HepG2 (cell line): ENCODE measurements around the gene SLC22A23. TPM values are rescaled to one million over a fixed set of nuclear protein-coding genes. Genes with fewer than 3 reads are reported as not detected.

Experiments
- ARHGAP35 ChIP-seq: sonication (generic); formaldehyde crosslinking; IDR thresholded peaks from 2 replicates; pipeline ENCODE4 v1.9.0; 2022; ENCODE audit warnings: mild to moderate bottlenecking, inconsistent platforms, moderate library complexity, missing genetic modification reagents, borderline replicate concordance
- FLYWCH1 ChIP-seq: sonication (generic); formaldehyde crosslinking; IDR thresholded peaks from 2 replicates; pipeline ENCODE4 v1.8.1; 2023; ENCODE audit warnings: mild to moderate bottlenecking, missing genetic modification reagents
- HDAC2 ChIP-seq: sonication (generic); formaldehyde crosslinking; IDR thresholded peaks from 2 replicates; pipeline ENCODE4 v1.4.0; 2020; ENCODE audit warnings: missing genetic modification reagents
- HOXA3 ChIP-seq: sonication (generic); formaldehyde crosslinking; IDR thresholded peaks from 2 replicates; pipeline ENCODE4 v1.5.0; 2020; ENCODE audit warnings: missing genetic modification reagents
- KDM2A ChIP-seq: sonication (generic); formaldehyde crosslinking; IDR thresholded peaks from 2 replicates; pipeline ENCODE4 v1.4.0; 2020; ENCODE audit warnings: low read depth, missing genetic modification reagents, borderline replicate concordance
- MIER2 ChIP-seq: IDR thresholded peaks from 2 replicates; pipeline ENCODE4 v1.6.1; 2016; ENCODE audit warnings: missing biosample characterization, missing genetic modification reagents
- MTF1 ChIP-seq: sonication (generic); formaldehyde crosslinking; IDR thresholded peaks from 2 replicates; pipeline ENCODE4 v1.5.0; 2020; ENCODE audit warnings: missing genetic modification reagents
- REL ChIP-seq: sonication (generic); formaldehyde crosslinking; conservative IDR thresholded peaks from 2 replicates; pipeline ENCODE4 v1.8.0; 2022; ENCODE audit warnings: mild to moderate bottlenecking, missing genetic modification reagents, moderate library complexity
- SIX4 ChIP-seq: sonication (generic); formaldehyde crosslinking; IDR thresholded peaks from 2 replicates; pipeline ENCODE4 v1.4.0; 2020; ENCODE audit warnings: missing genetic modification reagents
- TCF7 ChIP-seq: sonication (generic); IDR thresholded peaks from 2 replicates; pipeline ENCODE4 v1.6.1; 2016; ENCODE audit warnings: antibody characterized with exemption, low read depth
- TOE1 ChIP-seq: sonication (generic); formaldehyde crosslinking; IDR thresholded peaks from 2 replicates; pipeline ENCODE4 v1.4.0; 2020; ENCODE audit warnings: mild to moderate bottlenecking, missing genetic modification reagents
- ZBTB7A ChIP-seq: sonication (generic); formaldehyde crosslinking; IDR thresholded peaks from 2 replicates; pipeline ENCODE4 v1.8.0; 2022; ENCODE audit warnings: mild to moderate bottlenecking, missing genetic modification reagents
- ZFAT ChIP-seq: sonication (generic); formaldehyde crosslinking; conservative IDR thresholded peaks from 2 replicates; pipeline ENCODE4 v1.8.1; 2023; ENCODE audit warnings: missing genetic modification reagents, inconsistent platforms
- ZNF12 ChIP-seq: sonication (generic); formaldehyde crosslinking; IDR thresholded peaks from 2 replicates; pipeline ENCODE4 v1.5.0; 2020; ENCODE audit warnings: missing genetic modification reagents
- ZNF431 ChIP-seq: sonication (generic); formaldehyde crosslinking; IDR thresholded peaks from 2 replicates; pipeline ENCODE4 v1.9.0; 2022; ENCODE audit warnings: missing genetic modification reagents, low read depth, mild to moderate bottlenecking, borderline replicate concordance
- ZNF460 ChIP-seq: sonication (generic); formaldehyde crosslinking; IDR thresholded peaks from 2 replicates; pipeline ENCODE4 v1.5.1; 2020; ENCODE audit warnings: missing genetic modification reagents, mild to moderate bottlenecking, borderline replicate concordance
- ZNF484 ChIP-seq: sonication (generic); formaldehyde crosslinking; IDR thresholded peaks from 2 replicates; pipeline ENCODE4 v1.5.1; 2020; ENCODE audit warnings: mild to moderate bottlenecking, low read depth, missing genetic modification reagents, borderline replicate concordance
- ZSCAN9 ChIP-seq: IDR thresholded peaks from 2 replicates; pipeline ENCODE4 v1.6.1; 2016; ENCODE audit warnings: borderline replicate concordance
- polyA plus RNA-seq, 8 experiments: library from polyadenylated mRNA; depleted of rRNA in 3 of 8; stranded (reverse) in 7 of 8; unstranded in 1 of 8; fragments of >200 nt; fragmentation: Illumina TruSeq in 4 of 8; extraction: Trizol in 4 of 8; gene quantifications; 2 replicates each; pipeline versions ENCODE4 v1.2.1 to v1.2.3, GENCODE V29; 2011 to 2016; ENCODE audit warnings: low read depth in 4 of 8, missing spikeins in 1 of 8, mixed read lengths in 1 of 8; ENCODE audit not compliant: insufficient read depth in 1 of 8
- total RNA-seq, 5 experiments: library from RNA; depleted of rRNA; stranded (reverse); fragments of >200 nt; fragmentation: Illumina TruSeq; extraction: Trizol; gene quantifications; 2 replicates each; pipeline ENCODE4 v1.2.3, GENCODE V29; 2016; ENCODE audit warnings: low read depth in 1 of 5
- TF ChIP-seq, protein P1 (sequence below): sonication (generic); formaldehyde crosslinking; IDR thresholded peaks from 2 replicates; pipeline ENCODE4 v1.5.1; 2020; ENCODE audit warnings: mild to moderate bottlenecking, missing genetic modification reagents
- TF ChIP-seq, protein P2 (sequence below): sonication (generic); formaldehyde crosslinking; IDR thresholded peaks from 2 replicates; pipeline ENCODE4 v1.8.0; 2022; ENCODE audit warnings: mild to moderate bottlenecking, missing genetic modification reagents, moderate library complexity
- TF ChIP-seq, protein P3 (sequence below): sonication (generic); formaldehyde crosslinking; IDR thresholded peaks from 2 replicates; pipeline ENCODE4 v1.5.0; 2020; ENCODE audit warnings: mild to moderate bottlenecking, missing genetic modification reagents
- TF ChIP-seq, protein P4 (sequence below): IDR thresholded peaks from 2 replicates; pipeline ENCODE4 v1.6.1; 2016; ENCODE audit warnings: low read depth, control low read depth

Gene SLC22A23
- total and polyA plus RNA-seq, 2 of the 13 experiments (the other 11 are each of a cell fraction or from before 2014, with no cell fraction given): 11.8 to 17.5 TPM

DNA sequence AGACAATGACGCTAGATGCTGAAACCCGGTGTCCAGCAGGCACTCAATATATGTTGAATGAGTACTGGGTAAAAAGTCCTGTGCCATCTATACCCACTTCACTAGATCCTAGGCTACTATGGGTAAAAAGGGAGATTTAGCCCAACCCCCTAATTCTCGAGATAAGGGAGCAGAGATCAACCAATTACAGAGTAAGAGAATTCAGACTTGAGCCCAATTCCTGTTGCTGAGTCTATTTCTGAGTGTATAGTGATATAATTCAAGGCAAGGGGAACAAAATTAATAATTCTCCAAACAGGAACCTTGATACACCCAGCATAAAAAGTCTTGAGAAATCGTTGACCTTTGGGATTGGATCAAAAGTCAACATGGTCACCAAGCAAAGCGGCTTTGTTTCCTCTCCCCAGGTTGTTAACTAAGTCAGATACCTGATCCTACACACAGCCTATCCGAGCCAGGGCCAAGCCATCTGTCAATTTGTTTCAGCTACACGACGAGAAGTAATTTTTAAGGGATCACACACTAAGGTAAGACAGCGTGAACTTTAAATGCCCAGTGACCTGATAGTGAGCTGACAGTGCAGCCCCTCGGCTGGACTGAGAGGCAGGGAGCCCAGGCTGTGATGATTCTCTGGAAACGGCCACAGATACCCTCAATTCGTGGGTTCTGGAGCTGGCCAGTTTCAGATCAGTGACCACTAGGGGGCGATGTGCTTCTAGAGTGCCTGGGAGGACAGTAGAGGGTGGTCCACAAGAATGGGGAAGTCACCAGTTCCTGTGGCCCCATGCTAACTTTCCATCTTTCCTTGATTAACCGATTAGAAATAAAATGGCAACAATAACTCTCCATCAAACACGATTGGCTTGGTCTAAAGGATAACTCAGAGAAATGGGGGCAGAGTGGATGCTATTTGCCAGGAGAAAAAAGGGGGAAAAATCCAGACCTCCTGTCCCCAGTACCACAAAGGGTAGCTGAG is 46.2 kb downstream of the SLC22A23 start (continued):
- TF ChIP-seq ZNF431: no peak
- no peak for TF ChIP-seq REL (CRISPR knock-in tag)
- TF ChIP-seq HDAC2: peak; percentile 61
- TF ChIP-seq TCF7: peak; percentile 21
- no peak for TF ChIP-seq MIER2 (CRISPR knock-in tag)
- TF ChIP-seq ZSCAN9 (CRISPR knock-in tag): no peak
- no peak for TF ChIP-seq MTF1
- TF ChIP-seq ARHGAP35 (CRISPR knock-in tag): no peak
- TF ChIP-seq, protein P1, sequence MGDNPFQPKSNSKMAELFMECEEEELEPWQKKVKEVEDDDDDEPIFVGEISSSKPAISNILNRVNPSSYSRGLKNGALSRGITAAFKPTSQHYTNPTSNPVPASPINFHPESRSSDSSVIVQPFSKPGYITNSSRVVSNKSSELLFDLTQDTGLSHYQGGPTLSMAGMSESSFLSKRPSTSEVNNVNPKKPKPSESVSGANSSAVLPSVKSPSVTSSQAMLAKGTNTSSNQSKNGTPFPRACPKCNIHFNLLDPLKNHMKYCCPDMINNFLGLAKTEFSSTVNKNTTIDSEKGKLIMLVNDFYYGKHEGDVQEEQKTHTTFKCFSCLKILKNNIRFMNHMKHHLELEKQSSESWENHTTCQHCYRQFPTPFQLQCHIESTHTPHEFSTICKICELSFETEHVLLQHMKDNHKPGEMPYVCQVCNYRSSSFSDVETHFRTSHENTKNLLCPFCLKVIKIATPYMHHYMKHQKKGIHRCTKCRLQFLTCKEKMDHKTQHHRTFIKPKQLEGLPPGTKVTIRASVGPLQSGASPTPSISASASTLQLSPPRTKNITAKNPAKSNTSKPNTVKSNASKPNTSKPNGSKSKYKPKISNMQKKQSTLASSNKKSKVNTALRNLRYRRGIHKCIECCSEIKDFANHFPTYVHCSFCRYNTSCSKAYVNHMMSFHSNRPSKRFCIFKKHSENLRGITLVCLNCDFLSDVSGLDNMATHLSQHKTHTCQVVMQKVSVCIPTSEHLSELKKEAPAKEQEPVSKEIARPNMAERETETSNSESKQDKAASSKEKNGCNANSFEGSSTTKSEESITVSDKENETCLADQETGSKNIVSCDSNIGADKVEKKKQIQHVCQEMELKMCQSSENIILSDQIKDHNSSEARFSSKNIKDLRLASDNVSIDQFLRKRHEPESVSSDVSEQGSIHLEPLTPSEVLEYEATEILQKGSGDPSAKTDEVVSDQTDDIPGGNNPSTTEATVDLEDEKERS (CRISPR knock-in tag): no peak; the same call in 1 of the 2 replicates
- peak; percentile 68 for TF ChIP-seq KDM2A (CRISPR knock-in tag)
- TF ChIP-seq, protein P2, sequence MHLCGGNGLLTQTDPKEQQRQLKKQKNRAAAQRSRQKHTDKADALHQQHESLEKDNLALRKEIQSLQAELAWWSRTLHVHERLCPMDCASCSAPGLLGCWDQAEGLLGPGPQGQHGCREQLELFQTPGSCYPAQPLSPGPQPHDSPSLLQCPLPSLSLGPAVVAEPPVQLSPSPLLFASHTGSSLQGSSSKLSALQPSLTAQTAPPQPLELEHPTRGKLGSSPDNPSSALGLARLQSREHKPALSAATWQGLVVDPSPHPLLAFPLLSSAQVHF (CRISPR knock-in tag): no peak
- TF ChIP-seq ZNF484: no peak
- TF ChIP-seq ZNF12: peak; percentile 55
- peak; percentile 73 for TF ChIP-seq HOXA3 (CRISPR knock-in tag)
- TF ChIP-seq SIX4 (CRISPR knock-in tag): peak; percentile 60
- TF ChIP-seq TOE1: peak; percentile 38; the same call in 1 of the 2 replicates
- no peak for TF ChIP-seq ZNF460 (CRISPR knock-in tag)
- TF ChIP-seq, protein P3, sequence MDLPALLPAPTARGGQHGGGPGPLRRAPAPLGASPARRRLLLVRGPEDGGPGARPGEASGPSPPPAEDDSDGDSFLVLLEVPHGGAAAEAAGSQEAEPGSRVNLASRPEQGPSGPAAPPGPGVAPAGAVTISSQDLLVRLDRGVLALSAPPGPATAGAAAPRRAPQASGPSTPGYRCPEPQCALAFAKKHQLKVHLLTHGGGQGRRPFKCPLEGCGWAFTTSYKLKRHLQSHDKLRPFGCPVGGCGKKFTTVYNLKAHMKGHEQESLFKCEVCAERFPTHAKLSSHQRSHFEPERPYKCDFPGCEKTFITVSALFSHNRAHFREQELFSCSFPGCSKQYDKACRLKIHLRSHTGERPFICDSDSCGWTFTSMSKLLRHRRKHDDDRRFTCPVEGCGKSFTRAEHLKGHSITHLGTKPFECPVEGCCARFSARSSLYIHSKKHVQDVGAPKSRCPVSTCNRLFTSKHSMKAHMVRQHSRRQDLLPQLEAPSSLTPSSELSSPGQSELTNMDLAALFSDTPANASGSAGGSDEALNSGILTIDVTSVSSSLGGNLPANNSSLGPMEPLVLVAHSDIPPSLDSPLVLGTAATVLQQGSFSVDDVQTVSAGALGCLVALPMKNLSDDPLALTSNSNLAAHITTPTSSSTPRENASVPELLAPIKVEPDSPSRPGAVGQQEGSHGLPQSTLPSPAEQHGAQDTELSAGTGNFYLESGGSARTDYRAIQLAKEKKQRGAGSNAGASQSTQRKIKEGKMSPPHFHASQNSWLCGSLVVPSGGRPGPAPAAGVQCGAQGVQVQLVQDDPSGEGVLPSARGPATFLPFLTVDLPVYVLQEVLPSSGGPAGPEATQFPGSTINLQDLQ (CRISPR knock-in tag): no peak
- TF ChIP-seq, protein P4, sequence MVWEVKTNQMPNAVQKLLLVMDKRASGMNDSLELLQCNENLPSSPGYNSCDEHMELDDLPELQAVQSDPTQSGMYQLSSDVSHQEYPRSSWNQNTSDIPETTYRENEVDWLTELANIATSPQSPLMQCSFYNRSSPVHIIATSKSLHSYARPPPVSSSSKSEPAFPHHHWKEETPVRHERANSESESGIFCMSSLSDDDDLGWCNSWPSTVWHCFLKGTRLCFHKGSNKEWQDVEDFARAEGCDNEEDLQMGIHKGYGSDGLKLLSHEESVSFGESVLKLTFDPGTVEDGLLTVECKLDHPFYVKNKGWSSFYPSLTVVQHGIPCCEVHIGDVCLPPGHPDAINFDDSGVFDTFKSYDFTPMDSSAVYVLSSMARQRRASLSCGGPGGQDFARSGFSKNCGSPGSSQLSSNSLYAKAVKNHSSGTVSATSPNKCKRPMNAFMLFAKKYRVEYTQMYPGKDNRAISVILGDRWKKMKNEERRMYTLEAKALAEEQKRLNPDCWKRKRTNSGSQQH (CRISPR knock-in tag): peak; percentile 83; the same call in 1 of the 2 replicates
- TF ChIP-seq ZBTB7A (CRISPR knock-in tag): peak; percentile 87
- no peak for TF ChIP-seq ZFAT (CRISPR knock-in tag)
- TF ChIP-seq FLYWCH1 (CRISPR knock-in tag): no peak
